Measurements from ENCODE around the gene PWWP2A.

Gene PWWP2A

GRCh38 chr5:160064995-160065614 is 54.1 kb downstream of the PWWP2A start:
- no peak for DNase-seq (ENCODE audit: low spot score)
- in situ Hi-C loops (cut with MboI; ENCODE audit: low pct_unique_long_range_greater_than_20kb, low sequenced_read_pairs, unreplicated experiment): no loop called here

GRCh38 chr5:160064417-160064810 is 54.8 kb downstream of the PWWP2A start:
- TF ChIP-seq CTCF (IDR thresholded peaks at IDR 0.05; ENCODE audit: extremely low read depth, insufficient read depth, missing control alignments): no peak
- in situ Hi-C loops (cut with MboI; ENCODE audit: low pct_unique_long_range_greater_than_20kb, low sequenced_read_pairs, unreplicated experiment): no loop called here
- DNase-seq (ENCODE audit: low spot score): no peak

More at GRCh38 chr5:160064995-160065614, 54.1 kb downstream of the PWWP2A start:
- TF ChIP-seq CTCF (IDR thresholded peaks at IDR 0.05; ENCODE audit: extremely low read depth, insufficient read depth, missing control alignments): no peak

- DNase-seq (ENCODE audit: low spot score): no peak
- in situ Hi-C loops (cut with MboI; ENCODE audit: low pct_unique_long_range_greater_than_20kb, low sequenced_read_pairs, unreplicated experiment): no loop called here
- no peak for TF ChIP-seq CTCF (IDR thresholded peaks at IDR 0.05; ENCODE audit: extremely low read depth, insufficient read depth, missing control alignments)
Measured at GRCh38 chr5:160061770-160062169, 57.5 kb downstream of the PWWP2A start.

GRCh38 chr5:160060001-160060400 is 59.2 kb downstream of the PWWP2A start:
- in situ Hi-C loops (cut with MboI; ENCODE audit: low pct_unique_long_range_greater_than_20kb, low sequenced_read_pairs, unreplicated experiment): no loop called here
- DNase-seq (ENCODE audit: low spot score): no peak
- no peak for TF ChIP-seq CTCF (IDR thresholded peaks at IDR 0.05; ENCODE audit: extremely low read depth, insufficient read depth, missing control alignments)

GRCh38 chr5:160057256-160057655 is 62.0 kb downstream of the PWWP2A start:
- no peak for TF ChIP-seq CTCF (IDR thresholded peaks at IDR 0.05; ENCODE audit: extremely low read depth, insufficient read depth, missing control alignments)
- in situ Hi-C loops (cut with MboI; ENCODE audit: low pct_unique_long_range_greater_than_20kb, low sequenced_read_pairs, unreplicated experiment): no loop called here

GRCh38 chr5:160054831-160055230 is 64.4 kb downstream of the PWWP2A start:
- no peak for TF ChIP-seq CTCF (IDR thresholded peaks at IDR 0.05; ENCODE audit: extremely low read depth, insufficient read depth, missing control alignments)
- in situ Hi-C loops (cut with MboI; ENCODE audit: low pct_unique_long_range_greater_than_20kb, low sequenced_read_pairs, unreplicated experiment): no loop called here
- no peak for DNase-seq (ENCODE audit: low spot score)

More at GRCh38 chr5:160057256-160057655, 62.0 kb downstream of the PWWP2A start:
- DNase-seq (ENCODE audit: low spot score): no peak

Data from GM13977 (cell line).